Activated CD8-positive, alpha-beta T cell treated with anti-CD3 and anti-CD28 coated beads, Interleukin-2, amount 10 ng/mL, durations not matched to agents 7 days and 5 days (primary cell): ENCODE data around the gene GAS7. TPM values are rescaled to one million over a fixed set of nuclear protein-coding genes. Genes with fewer than 3 reads are reported as not detected.

Source experiments
- ATAC-seq: fragments of 150-1000 bp; cut with Tn5 transposase; one replicate; pipeline ENCODE4 v1.10.0; 2021; ENCODE audit warnings: moderate library complexity
- CTCF ChIA-PET: fragments of 350-600 bp; sonication (Branson Sonifier 250); formaldehyde crosslinking; loops from one replicate; lab custom pipeline; 2021; ENCODE audit warnings: antibody characterized with exemption; lab: Charles Lee
- POLR2A ChIA-PET: fragments of 350-600 bp; sonication (Branson Sonifier 250); formaldehyde crosslinking; loops from one replicate; lab custom pipeline; 2021; ENCODE audit warnings: antibody characterized with exemption; lab: Charles Lee
- DNase-seq: peaks from one replicate; pipeline ENCODE4 v3.0.0-alpha.2; 2020
- H3K27ac Mint-ChIP-seq: one replicate; pipeline ENCODE4 v1.8.0; 2021; ENCODE audit warnings: mild to moderate bottlenecking, mixed read lengths
- H3K27me3 Mint-ChIP-seq: one replicate; pipeline ENCODE4 v1.8.0; 2021; ENCODE audit warnings: low read depth, mixed read lengths
- H3K36me3 Mint-ChIP-seq: one replicate; pipeline ENCODE4 v1.8.0; 2021; ENCODE audit warnings: low read depth, mixed read lengths
- H3K4me1 Mint-ChIP-seq: one replicate; pipeline ENCODE4 v1.8.0; 2021; ENCODE audit warnings: low read depth, mixed read lengths
- H3K4me3 Mint-ChIP-seq: one replicate; pipeline ENCODE4 v1.8.0; 2021; ENCODE audit warnings: mild to moderate bottlenecking, mixed read lengths
- H3K9me3 Mint-ChIP-seq: one replicate; pipeline ENCODE4 v1.8.0; 2022; ENCODE audit warnings: mixed read lengths; ENCODE audit not compliant: insufficient read depth
- total RNA-seq, 2 experiments: library from RNA; stranded (reverse); gene quantifications; one replicate each; pipeline ENCODE4 v1.2.3, GENCODE V29; 2021

GAS7 gene
- total RNA-seq, 2 experiments from 2014 or later = 0.61 to 1.6 TPM

GRCh38 chr17:10115536-10115932 is 82.9 kb downstream of the GAS7 start:
- peaks cover 3% of the 10 kb centered on the region for H3K36me3 Mint-ChIP-seq
- H3K4me1 Mint-ChIP-seq = peaks cover 57% of the 10 kb centered on the region
- ChIA-PET POLR2A (no interaction called here), CTCF (no interaction called here)
- no peak for DNase-seq
- H3K4me3 Mint-ChIP-seq = no peak overlapping the region
- no peak for ATAC-seq
- peaks cover 4% of the 10 kb centered on the region for H3K27me3 Mint-ChIP-seq
- H3K9me3 Mint-ChIP-seq = no peaks in the 10 kb centered on the region
- peak overlapping the region; percentile 67 for H3K27ac Mint-ChIP-seq

GRCh38 chr17:10114931-10115535 is 83.4 kb downstream of the GAS7 start:
- peaks cover 52% of the 10 kb centered on the region for H3K4me1 Mint-ChIP-seq
- H3K4me3 Mint-ChIP-seq = peak overlapping the region; percentile 42
- peak overlapping the region; percentile 67 for H3K27ac Mint-ChIP-seq
- peak; percentile 71 for DNase-seq
- peaks cover 4% of the 10 kb centered on the region for H3K27me3 Mint-ChIP-seq
- ATAC-seq = peak; percentile 73
- H3K9me3 Mint-ChIP-seq = no peaks in the 10 kb centered on the region
- ChIA-PET POLR2A (no interaction called here), CTCF (no interaction called here)
- H3K36me3 Mint-ChIP-seq = peaks cover 3% of the 10 kb centered on the region

- H3K27ac Mint-ChIP-seq = no peak overlapping the region
- H3K27me3 Mint-ChIP-seq = peaks cover 4% of the 10 kb centered on the region
- H3K9me3 Mint-ChIP-seq = no peaks in the 10 kb centered on the region
- peaks cover 34% of the 10 kb centered on the region for H3K4me1 Mint-ChIP-seq
- H3K36me3 Mint-ChIP-seq = peaks cover 3% of the 10 kb centered on the region
- ATAC-seq (no peak), DNase-seq (no peak)
- no peak overlapping the region for H3K4me3 Mint-ChIP-seq
- ChIA-PET CTCF (no interaction called here), POLR2A (no interaction called here)
Measured at GRCh38 chr17:10112962-10113361, 85.4 kb downstream of the GAS7 start.

GRCh38 chr17:10111907-10112452 is 86.4 kb downstream of the GAS7 start:
- H3K36me3 Mint-ChIP-seq = peaks cover 3% of the 10 kb centered on the region
- CTCF ChIA-PET = no interaction called here
- H3K4me1 Mint-ChIP-seq = peaks cover 25% of the 10 kb centered on the region
- ATAC-seq = no peak
- no peak overlapping the region for H3K4me3 Mint-ChIP-seq
- H3K9me3 Mint-ChIP-seq = no peaks in the 10 kb centered on the region
- POLR2A ChIA-PET = no interaction called here
- H3K27ac Mint-ChIP-seq = no peak overlapping the region
- DNase-seq = no peak
- H3K27me3 Mint-ChIP-seq = peaks cover 4% of the 10 kb centered on the region

- CTCF ChIA-PET = no interaction called here
- H3K4me3 Mint-ChIP-seq = no peak overlapping the region
- POLR2A ChIA-PET = interaction anchor here (0.6 kb wide), 1 partner anchor 189 kb away, joined by 3 read pairs; no protein-coding TSS in a partner anchor
Measured at GRCh38 chr17:10109146-10109545, 89.3 kb downstream of the GAS7 start.

GRCh38 chr17:10107316-10108165 is 90.9 kb downstream of the GAS7 start:
- H3K9me3 Mint-ChIP-seq = no peaks in the 10 kb centered on the region
- peaks cover 18% of the 10 kb centered on the region for H3K27me3 Mint-ChIP-seq
- no peaks in the 10 kb centered on the region for H3K36me3 Mint-ChIP-seq
- ChIA-PET CTCF (no interaction called here), POLR2A (no interaction called here)
- no peak overlapping the region for H3K4me3 Mint-ChIP-seq
- DNase-seq (no peak), ATAC-seq (no peak)
- H3K27ac Mint-ChIP-seq = no peak overlapping the region
- H3K4me1 Mint-ChIP-seq = peaks cover 5% of the 10 kb centered on the region

More at GRCh38 chr17:10109146-10109545, 89.3 kb downstream of the GAS7 start:
- no peak for DNase-seq
- Mint-ChIP-seq H3K36me3 (no peaks in the 10 kb centered on the region), H3K27me3 (peaks cover 20% of the 10 kb centered on the region), H3K4me1 (peaks cover 4% of the 10 kb centered on the region), H3K27ac (no peak overlapping the region), H3K9me3 (no peaks in the 10 kb centered on the region)
- ATAC-seq = no peak

GRCh38 chr17:10106067-10106466 is 92.3 kb downstream of the GAS7 start:
- Mint-ChIP-seq H3K27me3 (peaks cover 18% of the 10 kb centered on the region), H3K27ac (no peak overlapping the region)

GRCh38 chr17:10105513-10106001 is 92.8 kb downstream of the GAS7 start:
- DNase-seq = no peak
- Mint-ChIP-seq H3K27ac (no peak overlapping the region), H3K9me3 (no peaks in the 10 kb centered on the region), H3K4me3 (no peak overlapping the region), H3K27me3 (peaks cover 18% of the 10 kb centered on the region), H3K4me1 (peaks cover 5% of the 10 kb centered on the region), H3K36me3 (no peaks in the 10 kb centered on the region)
- POLR2A ChIA-PET = no interaction called here
- ATAC-seq = no peak
- CTCF ChIA-PET = no interaction called here

More at GRCh38 chr17:10106067-10106466, 92.3 kb downstream of the GAS7 start:
- ChIA-PET POLR2A (no interaction called here), CTCF (no interaction called here)
- ATAC-seq (no peak), DNase-seq (no peak)
- Mint-ChIP-seq H3K36me3 (no peaks in the 10 kb centered on the region), H3K4me3 (no peak overlapping the region), H3K4me1 (peaks cover 5% of the 10 kb centered on the region), H3K9me3 (no peaks in the 10 kb centered on the region)

- no peak for ATAC-seq
- CTCF ChIA-PET = no interaction called here
- no peak overlapping the region for H3K4me3 Mint-ChIP-seq
- peaks cover 5% of the 10 kb centered on the region for H3K4me1 Mint-ChIP-seq
- H3K36me3 Mint-ChIP-seq = no peaks in the 10 kb centered on the region
- no peak overlapping the region for H3K27ac Mint-ChIP-seq
- no peak for DNase-seq
- POLR2A ChIA-PET = no interaction called here
- no peaks in the 10 kb centered on the region for H3K9me3 Mint-ChIP-seq
- H3K27me3 Mint-ChIP-seq = peaks cover 20% of the 10 kb centered on the region
Measured at GRCh38 chr17:10103712-10104111, 94.7 kb downstream of the GAS7 start.

- DNase-seq (no peak), ATAC-seq (no peak)
- Mint-ChIP-seq H3K27ac (no peak overlapping the region), H3K9me3 (no peaks in the 10 kb centered on the region), H3K4me1 (peaks cover 5% of the 10 kb centered on the region), H3K4me3 (no peak overlapping the region), H3K27me3 (peaks cover 20% of the 10 kb centered on the region), H3K36me3 (no peaks in the 10 kb centered on the region)
- CTCF ChIA-PET = no interaction called here
- POLR2A ChIA-PET = no interaction called here
Measured at GRCh38 chr17:10102817-10103216, 95.6 kb downstream of the GAS7 start.

- Mint-ChIP-seq H3K4me3 (no peak overlapping the region), H3K36me3 (no peaks in the 10 kb centered on the region), H3K27me3 (peaks cover 4% of the 10 kb centered on the region), H3K27ac (no peak overlapping the region), H3K4me1 (peaks cover 2% of the 10 kb centered on the region), H3K9me3 (no peaks in the 10 kb centered on the region)
- DNase-seq (no peak), ATAC-seq (no peak)
- ChIA-PET CTCF (no interaction called here), POLR2A (no interaction called here)
Measured at GRCh38 chr17:10099051-10099571, 99.3 kb downstream of the GAS7 start.

- H3K27ac Mint-ChIP-seq = no peak overlapping the region
- H3K27me3 Mint-ChIP-seq = peaks cover 4% of the 10 kb centered on the region
- no peaks in the 10 kb centered on the region for H3K36me3 Mint-ChIP-seq
- no peak overlapping the region for H3K4me3 Mint-ChIP-seq
- POLR2A ChIA-PET = no interaction called here
- H3K4me1 Mint-ChIP-seq = no peaks in the 10 kb centered on the region
- H3K9me3 Mint-ChIP-seq = no peaks in the 10 kb centered on the region
- DNase-seq (no peak), ATAC-seq (no peak)
- CTCF ChIA-PET = no interaction called here
Measured at GRCh38 chr17:10096596-10096995, 101.8 kb downstream of the GAS7 start.
